ENCODE data around the gene ERBB2.
A peak's percentile ranks its signal among the peaks of the same experiment; 100 is the strongest.

Gene ERBB2

GRCh38 chr17:39661744-39662541 lies 37.9 kb upstream of the ERBB2 start:
- Histone ChIP-seq H3K4me1 (ENCODE audit: insufficient read depth, low read length) (peaks cover 34% of the 10 kb centered on the region), H3K9me3 (ENCODE audit: control insufficient read depth, insufficient read depth, low read length) (no peaks in the 10 kb centered on the region), H3K9ac (ENCODE audit: low read depth, low read length) (no peak overlapping the region; the same call in 1 of the 2 replicates), H3K36me3 (ENCODE audit: insufficient read depth, low read length) (no peaks in the 10 kb centered on the region; the same call in 1 of the 2 replicates)

DNA sequence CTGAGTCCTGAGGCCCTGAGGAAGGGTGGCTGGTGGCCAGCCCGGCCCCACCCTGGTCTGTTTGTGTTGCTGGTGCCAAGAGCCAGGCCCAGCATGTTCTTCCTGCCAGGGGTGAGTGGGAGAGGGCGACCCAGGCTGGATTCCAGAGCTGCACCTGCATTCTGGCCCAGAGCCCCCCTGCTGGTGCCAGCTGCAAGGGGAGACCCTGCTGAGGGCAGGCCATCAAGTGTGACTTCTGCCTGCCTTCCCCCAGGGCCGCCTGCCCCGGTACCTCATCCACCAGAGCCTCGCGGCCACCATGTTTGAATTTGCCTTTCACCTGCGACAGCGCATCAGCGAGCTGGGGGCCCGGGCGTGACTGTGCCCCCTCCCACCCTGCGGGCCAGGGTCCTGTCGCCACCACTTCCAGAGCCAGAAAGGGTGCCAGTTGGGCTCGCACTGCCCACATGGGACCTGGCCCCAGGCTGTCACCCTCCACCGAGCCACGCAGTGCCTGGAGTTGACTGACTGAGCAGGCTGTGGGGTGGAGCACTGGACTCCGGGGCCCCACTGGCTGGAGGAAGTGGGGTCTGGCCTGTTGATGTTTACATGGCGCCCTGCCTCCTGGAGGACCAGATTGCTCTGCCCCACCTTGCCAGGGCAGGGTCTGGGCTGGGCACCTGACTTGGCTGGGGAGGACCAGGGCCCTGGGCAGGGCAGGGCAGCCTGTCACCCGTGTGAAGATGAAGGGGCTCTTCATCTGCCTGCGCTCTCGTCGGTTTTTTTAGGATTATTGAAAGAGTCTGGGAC lies 37.1 kb upstream of the ERBB2 start:
- Histone ChIP-seq H3K9ac (ENCODE audit: low read depth, low read length) (no peak overlapping the region), H3K4me1 (ENCODE audit: insufficient read depth, low read length) (peaks cover 35% of the 10 kb centered on the region), H3K36me3 (ENCODE audit: insufficient read depth, low read length) (no peaks in the 10 kb centered on the region; the same call in 1 of the 2 replicates), H3K9me3 (ENCODE audit: control insufficient read depth, insufficient read depth, low read length) (no peaks in the 10 kb centered on the region)

DNA sequence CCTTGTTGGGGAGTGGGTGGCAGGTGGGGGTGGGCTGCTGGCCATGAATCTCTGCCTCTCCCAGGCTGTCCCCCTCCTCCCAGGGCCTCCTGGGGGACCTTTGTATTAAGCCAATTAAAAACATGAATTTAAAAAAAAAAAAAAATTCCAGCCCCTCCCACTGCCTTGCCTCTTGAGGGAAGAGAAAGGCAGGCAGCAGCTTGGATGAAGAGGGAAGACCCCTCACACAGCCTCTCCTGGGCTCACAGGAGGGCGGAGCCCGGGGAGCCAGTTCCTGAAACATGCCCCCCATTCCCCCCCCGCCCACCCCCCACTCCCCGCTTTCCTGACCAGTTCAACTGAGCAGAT lies 36.5 kb upstream of the ERBB2 start:
- peaks cover 35% of the 10 kb centered on the region for H3K4me1 ChIP-seq (ENCODE audit: insufficient read depth, low read length)
- H3K36me3 ChIP-seq (ENCODE audit: insufficient read depth, low read length) = no peaks in the 10 kb centered on the region; the same call in 1 of the 2 replicates
- no peak overlapping the region for H3K9ac ChIP-seq (ENCODE audit: low read depth, low read length)
- no peaks in the 10 kb centered on the region for H3K9me3 ChIP-seq (ENCODE audit: control insufficient read depth, insufficient read depth, low read length)

- H3K4me1 ChIP-seq (ENCODE audit: insufficient read depth, low read length) = peaks cover 35% of the 10 kb centered on the region
These were observed 35.9 kb upstream of the ERBB2 start for GRCh38 chr17:39663688-39664580.

DNA sequence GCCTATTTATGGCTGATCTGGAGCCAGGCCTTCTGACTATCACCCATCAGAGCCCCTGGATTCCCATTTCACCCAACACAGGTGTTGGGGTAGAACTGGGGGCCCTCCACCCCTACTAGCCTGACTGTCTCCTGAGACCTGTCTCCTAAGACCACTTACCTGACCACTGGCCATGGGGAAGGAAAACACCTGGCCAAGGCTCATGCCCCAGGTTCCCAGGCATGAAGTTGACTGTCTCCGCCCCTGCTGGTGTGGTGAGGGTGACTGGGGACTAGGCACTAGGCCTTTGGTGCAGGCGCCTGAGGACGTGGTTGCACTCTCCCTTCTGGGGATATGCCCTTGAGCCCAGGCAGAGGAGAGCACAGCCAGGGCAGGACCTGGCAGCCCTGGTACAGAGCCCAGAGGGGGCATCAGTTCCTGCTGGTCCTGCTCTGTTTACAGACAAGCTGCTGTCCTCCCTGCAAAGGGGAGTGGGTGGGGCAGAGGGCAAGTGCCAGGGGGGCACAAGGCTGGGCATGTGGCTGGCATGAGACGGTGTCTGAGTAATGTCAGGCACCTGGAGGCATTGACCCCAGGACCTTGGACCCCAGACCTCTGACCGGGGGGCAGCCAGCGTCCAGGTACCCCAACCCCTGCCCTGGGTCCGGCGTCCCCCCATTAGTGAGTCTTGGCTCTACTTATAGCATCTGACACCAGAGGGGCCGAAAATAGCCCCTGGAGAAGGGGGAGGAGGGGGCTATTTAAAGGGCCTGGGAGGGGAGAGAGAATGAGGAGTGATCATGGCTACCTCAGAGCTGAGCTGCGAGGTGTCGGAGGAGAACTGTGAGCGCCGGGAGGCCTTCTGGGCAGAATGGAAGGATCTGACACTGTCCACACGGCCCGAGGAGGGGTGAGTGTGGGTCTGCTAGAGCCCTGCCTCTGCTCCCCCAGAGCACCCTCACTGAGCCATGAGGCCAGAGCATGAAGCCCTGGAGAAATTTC lies 35.0 kb upstream of the ERBB2 start, which contains the start of gene TCAP:
Gene TCAP, plus strand, starts transcription at position 769 of the 981 bp plus-strand sequence. Its CDS starts 11 bp downstream, at position 780.
- H3K4me1 ChIP-seq (ENCODE audit: insufficient read depth, low read length) = peaks cover 35% of the 10 kb centered on the region

More at GRCh38 chr17:39663688-39664580, 35.9 kb upstream of the ERBB2 start:
- Histone ChIP-seq H3K36me3 (ENCODE audit: insufficient read depth, low read length) (no peaks in the 10 kb centered on the region; the same call in 1 of the 2 replicates), H3K9ac (ENCODE audit: low read depth, low read length) (peak overlapping the region; percentile 47; the same call in 1 of the 2 replicates), H3K9me3 (ENCODE audit: control insufficient read depth, insufficient read depth, low read length) (no peaks in the 10 kb centered on the region)

DNA sequence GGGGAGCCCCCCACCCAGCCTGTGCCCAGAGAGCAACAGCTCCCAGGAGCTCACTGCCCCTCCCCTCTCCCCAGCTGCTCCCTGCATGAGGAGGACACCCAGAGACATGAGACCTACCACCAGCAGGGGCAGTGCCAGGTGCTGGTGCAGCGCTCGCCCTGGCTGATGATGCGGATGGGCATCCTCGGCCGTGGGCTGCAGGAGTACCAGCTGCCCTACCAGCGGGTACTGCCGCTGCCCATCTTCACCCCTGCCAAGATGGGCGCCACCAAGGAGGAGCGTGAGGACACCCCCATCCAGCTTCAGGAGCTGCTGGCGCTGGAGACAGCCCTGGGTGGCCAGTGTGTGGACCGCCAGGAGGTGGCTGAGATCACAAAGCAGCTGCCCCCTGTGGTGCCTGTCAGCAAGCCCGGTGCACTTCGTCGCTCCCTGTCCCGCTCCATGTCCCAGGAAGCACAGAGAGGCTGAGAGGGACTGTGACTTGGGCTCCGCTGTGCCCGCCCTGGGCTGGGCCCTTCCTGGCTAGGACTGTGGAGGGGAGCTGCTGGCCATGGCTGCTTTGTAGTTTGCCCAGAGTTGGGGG lies 34.1 kb upstream of the ERBB2 start:
- H3K9me3 ChIP-seq (ENCODE audit: control insufficient read depth, insufficient read depth, low read length) = no peaks in the 10 kb centered on the region
- H3K36me3 ChIP-seq (ENCODE audit: insufficient read depth, low read length) = no peaks in the 10 kb centered on the region; the same call in 1 of the 2 replicates
- no peak overlapping the region for H3K9ac ChIP-seq (ENCODE audit: low read depth, low read length)
- peaks cover 35% of the 10 kb centered on the region for H3K4me1 ChIP-seq (ENCODE audit: insufficient read depth, low read length)

More for the DNA sequence above, 35.0 kb upstream of the ERBB2 start, which contains the start of gene TCAP:
- H3K36me3 ChIP-seq (ENCODE audit: insufficient read depth, low read length) = no peaks in the 10 kb centered on the region; the same call in 1 of the 2 replicates
- H3K9me3 ChIP-seq (ENCODE audit: control insufficient read depth, insufficient read depth, low read length) = no peaks in the 10 kb centered on the region
- H3K9ac ChIP-seq (ENCODE audit: low read depth, low read length) = peak within 1 kb of the TSS; percentile 47; the same call in 1 of the 2 replicates

- Histone ChIP-seq H3K9me3 (ENCODE audit: control insufficient read depth, insufficient read depth, low read length) (no peaks in the 10 kb centered on the region), H3K4me1 (ENCODE audit: insufficient read depth, low read length) (peaks cover 35% of the 10 kb centered on the region), H3K36me3 (ENCODE audit: insufficient read depth, low read length) (no peaks in the 10 kb centered on the region; the same call in 1 of the 2 replicates), H3K9ac (ENCODE audit: low read depth, low read length) (no peak overlapping the region)
These were observed 33.6 kb upstream of the ERBB2 start for GRCh38 chr17:39666231-39666600.

GRCh38 chr17:39666601-39667261 lies 33.1 kb upstream of the ERBB2 start:
- Histone ChIP-seq H3K9ac (ENCODE audit: low read depth, low read length) (peak overlapping the region; percentile 45; the same call in 1 of the 2 replicates), H3K9me3 (ENCODE audit: control insufficient read depth, insufficient read depth, low read length) (no peaks in the 10 kb centered on the region), H3K36me3 (ENCODE audit: insufficient read depth, low read length) (no peaks in the 10 kb centered on the region; the same call in 1 of the 2 replicates), H3K4me1 (ENCODE audit: insufficient read depth, low read length) (peaks cover 35% of the 10 kb centered on the region)

GRCh38 chr17:39667262-39667944 lies 32.5 kb upstream of the ERBB2 start:
- Histone ChIP-seq H3K4me1 (ENCODE audit: insufficient read depth, low read length) (peaks cover 35% of the 10 kb centered on the region), H3K9me3 (ENCODE audit: control insufficient read depth, insufficient read depth, low read length) (no peaks in the 10 kb centered on the region), H3K9ac (ENCODE audit: low read depth, low read length) (peak overlapping the region; percentile 45; the same call in 1 of the 2 replicates), H3K36me3 (ENCODE audit: insufficient read depth, low read length) (no peaks in the 10 kb centered on the region)

GRCh38 chr17:39667945-39668924 lies 31.6 kb upstream of the ERBB2 start, which contains the start of gene PNMT:
TSS of gene PNMT (plus strand) at chr17:39668453. CDS start at chr17:39668476, 23 bp downstream.
- H3K4me1 ChIP-seq (ENCODE audit: insufficient read depth, low read length) = peaks cover 31% of the 10 kb centered on the region
- peak within 1 kb of the TSS; percentile 53 for H3K9ac ChIP-seq (ENCODE audit: low read depth, low read length)

More at GRCh38 chr17:39667945-39668924, 31.6 kb upstream of the ERBB2 start, which contains the start of gene PNMT:
- H3K36me3 ChIP-seq (ENCODE audit: insufficient read depth, low read length) = no peaks in the 10 kb centered on the region
- no peaks in the 10 kb centered on the region for H3K9me3 ChIP-seq (ENCODE audit: control insufficient read depth, insufficient read depth, low read length)

Measured in ES-I3 (cell line).